Breast epithelium (tissue), 3 donors: ENCODE results near the gene SSH2.

Experiments used
- POLR2A ChIP-seq: fragments of 450-650 bp; IDR thresholded peaks from one replicate; pipeline ENCODE4 v1.6.1; 2016; ENCODE audit warnings: antibody characterized with exemption, mild to moderate bottlenecking, moderate library complexity
- POLR2AphosphoS5 ChIP-seq, 3 donors: sonication (generic); formaldehyde crosslinking; IDR thresholded peaks; one replicate each; pipeline ENCODE4 v1.6.1; 2017; ENCODE audit warnings: antibody characterized with exemption in 3 of 3
- TF ChIP-seq, protein P1 (sequence below), 3 donors: fragments of 450-650 bp; IDR thresholded peaks; one replicate each; pipeline ENCODE4 v1.5.1; 2016 to 2017; ENCODE audit warnings: antibody characterized with exemption in 3 of 3, mild to moderate bottlenecking in 3 of 3, moderate library complexity in 3 of 3

DNA sequence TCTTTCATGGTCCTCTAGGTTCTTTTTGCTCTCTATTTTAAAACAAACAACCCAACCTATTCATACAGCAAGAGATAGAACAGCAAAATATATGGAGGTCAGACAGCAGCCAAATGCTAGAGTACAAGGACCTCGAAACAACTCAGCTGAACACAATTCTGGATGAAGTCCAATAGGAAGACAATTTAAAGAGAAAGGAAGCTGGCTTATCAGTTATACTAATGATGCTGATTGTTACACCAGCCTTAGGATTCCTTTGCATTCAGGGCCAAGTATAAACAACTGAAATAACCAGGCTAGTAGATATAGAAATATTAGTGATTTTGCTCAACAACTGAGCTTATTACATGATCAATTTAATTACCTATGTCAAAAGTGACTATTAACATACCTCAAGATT lies 2.5 kb downstream of the SSH2 start:
- TF ChIP-seq POLR2A: no peak
- no peak for TF ChIP-seq POLR2AphosphoS5 (IDR thresholded peaks at IDR 0.05)
- TF ChIP-seq, protein P1, sequence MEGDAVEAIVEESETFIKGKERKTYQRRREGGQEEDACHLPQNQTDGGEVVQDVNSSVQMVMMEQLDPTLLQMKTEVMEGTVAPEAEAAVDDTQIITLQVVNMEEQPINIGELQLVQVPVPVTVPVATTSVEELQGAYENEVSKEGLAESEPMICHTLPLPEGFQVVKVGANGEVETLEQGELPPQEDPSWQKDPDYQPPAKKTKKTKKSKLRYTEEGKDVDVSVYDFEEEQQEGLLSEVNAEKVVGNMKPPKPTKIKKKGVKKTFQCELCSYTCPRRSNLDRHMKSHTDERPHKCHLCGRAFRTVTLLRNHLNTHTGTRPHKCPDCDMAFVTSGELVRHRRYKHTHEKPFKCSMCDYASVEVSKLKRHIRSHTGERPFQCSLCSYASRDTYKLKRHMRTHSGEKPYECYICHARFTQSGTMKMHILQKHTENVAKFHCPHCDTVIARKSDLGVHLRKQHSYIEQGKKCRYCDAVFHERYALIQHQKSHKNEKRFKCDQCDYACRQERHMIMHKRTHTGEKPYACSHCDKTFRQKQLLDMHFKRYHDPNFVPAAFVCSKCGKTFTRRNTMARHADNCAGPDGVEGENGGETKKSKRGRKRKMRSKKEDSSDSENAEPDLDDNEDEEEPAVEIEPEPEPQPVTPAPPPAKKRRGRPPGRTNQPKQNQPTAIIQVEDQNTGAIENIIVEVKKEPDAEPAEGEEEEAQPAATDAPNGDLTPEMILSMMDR (IDR thresholded peaks at IDR 0.05): no peak
